Activated CD4-positive, alpha-beta T cell treated with anti-CD3 and anti-CD28 coated beads, Interleukin-10, Interleukin-2, amounts not matched to agents 100 ng/mL and 50 ng/mL, durations not matched to agents 16 hours and 8 hours (primary cell): Measurements from ENCODE around the gene GNG4.
"Not testable (repeated sequence)": the region's sequence is repeated elsewhere in the genome, so short reads cannot be mapped to it uniquely, and the experiment has no call there.

Source experiments
- DNase-seq: peaks from one replicate; pipeline ENCODE4 v3.0.0-alpha.2; 2020

The GNG4 gene

DNA sequence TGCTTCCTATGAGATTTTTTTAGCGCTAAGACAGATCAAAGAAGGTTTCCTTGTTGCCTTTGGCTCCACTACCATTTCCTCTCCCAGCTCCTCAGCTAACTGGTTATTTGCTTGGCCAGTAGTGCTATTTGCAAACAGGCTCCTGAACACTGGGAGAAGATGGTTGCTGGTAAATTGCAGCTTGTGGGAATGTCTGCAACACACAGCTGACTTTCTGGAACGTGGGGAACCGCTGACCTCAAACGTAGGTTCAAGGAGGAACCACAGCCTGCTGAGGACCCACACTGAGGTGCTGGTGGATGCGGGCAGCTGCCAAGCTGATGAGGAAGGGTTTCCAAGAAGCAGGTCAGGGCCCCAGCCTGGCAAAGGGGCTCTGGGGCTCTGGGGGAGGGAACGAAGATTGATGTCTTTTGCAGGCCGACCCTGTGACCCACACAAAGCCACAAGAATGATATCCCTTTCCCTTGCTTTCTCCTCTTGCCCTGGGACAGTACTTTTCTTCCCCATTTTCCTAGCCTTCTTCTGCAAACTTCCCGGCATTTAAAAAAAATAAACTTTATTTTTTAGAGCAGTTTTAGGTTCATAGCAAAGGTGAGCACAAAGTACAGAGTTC is 24.8 kb downstream of the GNG4 start:
- no peak for DNase-seq

DNA sequence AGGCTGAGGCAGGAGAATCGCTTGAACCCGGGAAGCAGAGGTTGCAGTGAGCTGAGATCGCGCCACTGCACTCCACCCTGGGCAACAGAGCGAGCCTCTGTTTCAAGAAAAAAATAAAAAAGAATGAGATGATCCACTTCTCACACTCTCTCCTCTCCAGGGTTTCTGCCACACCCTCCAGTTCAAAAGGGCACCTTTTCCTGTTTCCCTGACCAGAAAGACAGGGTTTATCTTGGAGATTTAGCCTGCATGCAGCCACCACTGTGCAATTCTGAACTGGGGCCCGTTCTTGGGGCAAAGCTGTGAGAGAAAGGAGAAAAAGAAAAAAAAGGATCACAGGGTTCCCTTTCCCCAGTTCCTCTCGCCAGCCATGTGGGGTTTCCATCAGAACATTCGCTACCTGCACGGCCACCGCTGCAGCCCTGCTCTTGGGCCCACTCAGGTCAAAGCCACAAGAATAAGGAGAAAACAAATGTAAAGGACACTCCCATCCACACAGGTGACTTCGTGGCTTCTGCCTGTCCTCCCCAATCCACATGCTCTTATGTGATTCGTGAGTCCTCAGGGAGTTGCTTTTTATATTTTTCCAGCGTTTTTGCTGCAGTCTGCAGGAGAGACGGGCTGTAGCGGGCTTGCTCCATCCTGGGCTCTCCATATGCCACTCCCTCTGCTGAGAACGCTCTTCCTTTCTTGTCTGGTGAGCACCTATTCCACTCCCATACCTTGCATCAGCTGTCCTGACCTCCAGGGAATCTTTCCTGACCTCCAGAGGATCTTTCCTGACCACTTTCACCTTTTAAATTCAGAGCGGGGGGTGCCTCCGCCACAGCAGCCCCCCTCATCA is 26.4 kb downstream of the GNG4 start:
- DNase-seq = no peak

DNA sequence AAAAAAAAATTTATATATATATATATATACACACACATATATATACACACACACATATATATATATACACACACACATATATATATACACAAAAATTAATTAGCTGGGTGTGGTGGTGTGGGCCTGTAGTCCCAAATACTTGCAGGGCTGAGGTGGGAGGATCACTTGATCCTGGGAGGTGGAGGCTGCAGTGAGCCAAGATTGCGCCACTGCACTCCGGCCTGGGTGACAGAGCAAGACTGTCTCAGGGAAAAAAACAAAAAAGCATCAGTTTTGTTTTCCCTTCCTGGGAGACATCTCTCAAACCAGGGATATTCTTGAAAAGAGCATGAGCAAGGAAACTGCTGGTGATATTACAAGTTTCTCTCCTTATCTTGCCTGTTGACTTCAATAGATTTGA is 30.4 kb downstream of the GNG4 start:
- DNase-seq = not testable (repeated sequence)

DNA sequence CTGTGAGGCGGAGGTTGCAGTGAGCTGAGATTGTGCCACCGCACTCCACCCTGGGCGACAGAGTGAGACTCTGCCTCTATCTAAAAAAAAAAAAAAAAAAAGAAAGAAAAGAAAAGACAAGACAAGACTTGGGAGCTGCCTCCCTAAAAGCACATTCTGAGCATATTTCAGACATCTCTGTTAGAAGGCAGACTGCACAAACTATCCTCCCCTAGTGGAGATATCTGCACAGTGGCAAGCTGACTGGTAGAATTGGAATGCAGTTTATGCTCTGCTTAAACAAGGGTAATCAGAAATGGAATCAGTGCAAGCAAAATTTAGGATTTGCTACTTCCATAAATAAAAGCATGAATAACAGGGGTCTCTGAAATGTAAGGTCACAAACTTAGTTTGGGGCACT is 31.8 kb downstream of the GNG4 start:
- no peak for DNase-seq

DNA sequence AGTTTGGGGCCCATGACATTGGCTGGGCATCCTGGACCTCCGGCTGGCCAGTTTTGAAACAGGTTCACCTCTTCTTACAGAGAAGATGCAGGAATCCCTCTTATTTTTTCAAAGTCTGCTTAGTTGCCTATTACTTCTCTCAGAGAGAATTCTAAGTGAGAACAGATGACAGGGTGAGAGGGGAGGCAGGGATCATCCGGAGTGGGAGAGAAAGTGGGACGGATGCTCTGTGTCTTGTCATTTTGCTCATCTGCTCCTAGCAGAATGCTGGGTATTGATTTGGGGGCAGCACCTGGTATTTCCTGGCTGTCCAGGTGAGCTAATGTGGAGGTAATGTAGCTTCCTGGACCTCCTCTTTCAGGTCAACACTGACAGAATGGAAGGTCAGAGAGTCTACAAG is 32.4 kb downstream of the GNG4 start:
- no peak for DNase-seq

DNA sequence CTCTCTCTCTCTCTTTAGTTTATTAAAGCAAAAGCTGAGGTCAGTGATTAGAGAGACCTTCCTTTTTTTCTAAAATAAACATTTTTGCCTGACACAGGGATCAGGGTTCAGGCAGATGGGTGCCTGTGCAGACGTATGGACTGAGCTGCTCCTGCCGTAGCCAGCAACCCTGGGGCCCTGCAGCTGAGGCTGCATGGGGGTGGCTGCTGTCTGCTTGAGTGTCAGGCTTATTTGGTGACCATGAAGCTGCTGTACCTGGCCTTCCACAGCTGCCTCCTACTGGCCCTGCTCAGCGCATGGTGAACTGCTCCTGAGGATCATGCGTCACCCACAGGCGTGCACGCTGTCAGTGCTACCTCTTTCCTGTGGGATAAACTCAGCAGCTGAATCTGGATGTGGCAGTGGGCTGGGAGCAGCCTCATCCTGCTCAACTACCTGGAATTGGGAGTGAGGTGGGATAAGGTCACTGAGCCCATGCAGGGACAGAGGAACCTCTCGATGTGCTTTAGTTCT is 35.1 kb downstream of the GNG4 start:
- no peak for DNase-seq

DNA sequence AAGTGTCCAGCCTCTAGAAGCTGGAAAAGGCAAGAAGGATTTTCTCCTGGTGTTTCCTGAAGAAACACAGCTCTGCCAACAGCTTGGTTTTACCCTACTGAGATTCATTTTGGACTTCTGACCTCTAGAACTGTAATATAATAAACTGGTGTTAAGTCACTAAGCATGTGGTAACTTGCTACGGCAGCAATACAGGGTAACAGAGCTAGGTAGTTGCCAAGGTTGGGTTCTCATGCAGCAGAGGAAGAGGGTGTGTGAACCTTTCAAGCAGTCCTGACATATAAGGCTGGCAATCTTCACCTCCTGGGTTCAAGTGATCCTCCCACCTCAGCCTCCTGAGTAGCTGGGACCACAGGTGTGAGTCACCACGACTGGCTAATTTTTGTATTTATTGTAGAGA is 36.0 kb downstream of the GNG4 start:
- DNase-seq = no peak

DNA sequence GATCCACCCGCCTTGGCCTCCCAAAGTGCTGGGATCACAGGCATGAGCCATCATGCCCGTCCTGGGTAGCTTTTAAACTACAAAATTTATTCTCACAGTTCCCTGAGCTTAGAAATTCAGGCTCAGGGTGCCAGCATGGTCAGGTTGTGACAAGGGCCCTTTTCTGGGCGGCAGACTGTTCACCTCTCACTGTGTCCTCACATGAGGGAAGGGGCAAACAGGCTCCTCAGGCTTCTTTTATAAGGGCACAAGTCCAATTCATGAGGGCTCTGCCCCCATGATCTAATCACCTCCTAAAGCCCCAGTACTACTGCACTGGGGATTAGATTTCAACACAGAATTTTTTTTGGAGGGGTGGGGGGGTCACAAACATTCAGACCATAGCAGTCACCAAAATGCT is 36.8 kb downstream of the GNG4 start:
- no peak for DNase-seq

DNA sequence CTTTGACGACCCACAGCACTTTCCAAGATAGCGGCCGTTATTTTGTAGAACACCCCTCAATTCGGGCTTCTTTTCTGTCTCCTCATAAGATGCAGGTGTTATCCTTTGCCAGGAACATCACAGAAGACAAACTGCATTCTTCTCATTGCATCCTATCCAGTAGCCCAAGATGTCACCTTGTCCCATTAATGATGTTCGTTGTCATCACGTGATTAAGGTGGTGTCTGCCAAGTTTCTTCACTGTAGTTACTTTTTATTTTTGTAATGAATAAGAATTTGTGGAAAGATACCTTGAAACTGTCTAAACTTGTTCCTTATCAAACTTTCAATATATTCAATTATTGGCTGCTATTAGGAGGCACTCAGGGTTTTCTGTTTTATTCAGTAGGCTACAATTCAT is 39.4 kb downstream of the GNG4 start:
- no peak for DNase-seq

DNA sequence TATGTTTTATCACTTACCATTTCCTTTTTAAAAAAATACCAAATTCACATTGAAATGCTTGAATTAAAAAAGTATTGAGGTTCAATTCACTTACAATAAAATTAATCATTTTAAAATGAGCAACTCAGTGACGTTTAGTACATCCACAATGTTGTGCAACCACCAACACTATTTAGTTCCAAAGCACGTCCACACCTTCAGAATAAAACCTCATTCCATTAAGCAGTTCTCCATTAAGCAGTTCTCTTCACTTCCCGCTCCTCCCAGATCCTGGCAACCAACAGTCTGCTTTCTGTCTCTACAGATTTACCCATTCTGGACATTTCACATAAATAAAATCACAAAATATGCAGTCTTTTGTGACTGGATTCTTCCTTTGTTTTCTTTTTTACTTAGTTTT is 41.3 kb downstream of the GNG4 start:
- no peak for DNase-seq

DNA sequence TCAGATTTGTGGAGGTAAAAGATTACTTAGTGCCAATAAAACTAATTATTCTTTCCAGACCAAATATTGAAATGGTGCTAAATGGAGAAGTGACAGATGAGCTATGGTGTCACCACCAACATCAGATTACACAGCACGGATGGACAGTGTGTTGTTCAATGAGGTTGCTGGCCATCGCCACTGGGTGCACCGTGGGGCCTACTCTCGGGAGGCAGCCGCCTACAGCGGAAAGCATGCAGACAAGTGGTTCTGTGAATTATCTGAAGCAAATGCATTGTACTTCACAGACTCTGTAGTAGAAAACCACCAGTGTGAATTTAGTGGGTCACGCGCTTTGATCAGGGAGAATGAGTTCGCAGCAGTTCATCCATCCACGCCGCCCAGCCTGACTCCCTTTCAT is 42.3 kb downstream of the GNG4 start:
- no peak for DNase-seq

DNA sequence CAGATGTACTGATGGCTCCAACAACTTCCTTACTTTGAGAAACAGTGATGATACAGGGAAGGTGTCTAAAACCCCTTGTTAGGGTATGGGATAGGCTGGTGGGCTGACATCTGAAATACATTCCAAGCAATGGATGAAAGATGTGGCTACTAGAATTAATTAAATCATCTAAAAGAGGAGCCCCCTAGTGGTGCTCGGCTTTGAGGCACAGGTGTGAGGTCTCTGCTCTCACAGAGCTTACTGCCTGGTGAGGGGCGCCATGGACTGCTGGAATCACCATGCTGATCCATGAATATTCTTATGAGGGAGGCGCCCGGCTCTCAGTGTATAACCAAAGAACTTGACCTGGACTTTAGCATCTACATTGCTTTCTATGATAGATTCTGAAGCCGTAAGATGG is 48.5 kb downstream of the GNG4 start:
- peak; percentile 24 for DNase-seq

DNA sequence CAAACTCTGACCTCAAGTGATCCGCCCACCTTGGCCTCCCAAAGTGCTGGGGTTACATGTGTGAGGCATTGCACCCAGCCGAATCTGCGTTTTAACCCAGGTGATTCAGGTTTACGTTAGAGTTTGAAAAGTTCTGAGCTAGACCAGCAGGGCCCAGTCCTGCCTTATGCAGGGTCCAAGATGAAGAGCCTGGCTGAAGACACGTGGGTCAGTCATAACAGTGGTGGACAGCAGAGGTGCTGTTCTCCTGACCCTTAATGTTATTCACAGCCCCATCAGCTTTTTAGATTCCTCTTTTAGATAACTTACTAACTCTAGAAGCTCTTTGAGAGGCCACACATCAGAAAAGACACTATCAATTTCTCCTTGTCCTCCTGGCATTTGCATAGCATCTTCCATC is 50.0 kb downstream of the GNG4 start:
- DNase-seq = no peak

DNA sequence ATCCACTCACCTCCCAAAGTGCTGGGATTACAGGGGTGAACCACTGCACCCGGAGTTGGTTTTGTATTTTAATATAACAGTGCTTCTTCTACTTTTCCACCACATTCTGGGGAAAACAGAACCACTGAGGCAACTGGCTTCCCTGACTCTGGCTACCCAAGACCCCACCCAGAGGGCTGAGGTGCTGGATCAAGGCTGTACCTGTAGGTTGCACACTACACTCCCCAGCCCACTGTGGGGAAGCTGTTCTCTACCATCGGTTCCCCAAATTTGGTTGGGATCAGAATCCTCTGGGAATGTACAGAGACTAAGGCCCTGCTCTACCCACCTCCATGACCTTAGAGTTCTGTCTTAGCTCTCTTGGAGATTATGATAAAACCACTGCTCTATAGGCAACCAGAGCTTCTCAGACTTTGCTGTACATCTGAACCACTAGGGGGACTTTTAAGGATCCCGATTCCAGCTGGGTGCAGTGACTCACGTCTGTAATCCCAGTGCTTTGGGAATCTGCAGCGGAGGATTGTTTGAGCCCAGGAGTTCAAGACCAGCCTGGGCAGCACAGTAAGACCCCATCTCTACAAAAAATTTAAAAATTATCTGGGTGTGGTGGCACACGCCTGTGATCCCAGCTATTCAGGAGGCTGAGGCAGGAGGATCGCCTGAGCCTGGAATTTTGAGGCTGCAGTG is 51.6 kb downstream of the GNG4 start:
- no peak for DNase-seq

DNA sequence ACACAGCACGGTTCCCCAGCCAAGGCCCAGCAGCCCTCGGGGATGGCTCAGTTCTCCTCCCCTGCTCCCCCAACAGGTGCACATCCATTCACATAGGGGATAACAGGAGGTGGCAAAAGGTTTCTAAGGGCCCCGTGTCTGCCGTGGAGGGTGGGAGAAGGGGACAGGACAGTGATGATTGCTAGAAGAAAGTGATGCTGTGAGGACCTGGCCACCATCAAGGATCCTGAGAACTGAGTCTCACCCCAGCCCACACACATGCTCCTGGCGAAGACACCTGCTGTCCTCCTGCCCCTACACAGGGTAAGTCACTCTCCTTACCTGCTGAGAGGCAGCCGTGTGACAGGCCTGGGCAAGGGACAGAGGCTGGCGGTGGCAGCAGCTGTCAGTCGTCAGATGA is 54.5 kb downstream of the GNG4 start:
- DNase-seq = no peak

DNA sequence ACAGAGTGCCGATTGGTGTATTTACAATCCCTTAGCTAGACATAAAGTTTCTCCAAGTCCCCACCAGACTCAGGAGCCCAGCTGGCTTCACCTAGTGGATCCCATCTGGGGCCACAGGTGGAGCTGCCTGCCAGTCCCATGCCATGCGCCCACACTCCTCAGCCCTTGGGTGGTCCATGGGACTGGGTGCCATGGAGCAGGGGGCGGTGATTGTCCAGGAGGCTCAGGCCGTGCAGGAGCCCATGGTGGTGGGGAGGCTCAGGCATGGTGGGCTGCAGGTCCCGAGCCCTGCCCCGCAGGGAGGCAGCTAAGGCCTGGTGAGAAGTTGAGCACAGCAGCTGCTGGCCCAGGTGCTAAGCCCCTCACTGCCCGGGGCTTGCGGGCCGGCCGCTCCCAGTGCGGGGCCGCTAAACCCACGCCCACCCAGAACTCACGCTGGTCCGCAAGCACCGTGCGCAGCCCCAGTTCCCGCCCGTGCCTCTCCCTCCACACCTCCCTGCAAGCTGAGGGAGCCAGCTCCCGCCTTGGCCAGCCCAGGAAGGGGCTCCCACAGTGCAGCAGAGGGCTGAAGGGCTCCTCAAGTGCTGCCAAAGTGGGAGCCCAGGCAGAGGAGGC is 55.2 kb downstream of the GNG4 start:
- not testable (repeated sequence) for DNase-seq

DNA sequence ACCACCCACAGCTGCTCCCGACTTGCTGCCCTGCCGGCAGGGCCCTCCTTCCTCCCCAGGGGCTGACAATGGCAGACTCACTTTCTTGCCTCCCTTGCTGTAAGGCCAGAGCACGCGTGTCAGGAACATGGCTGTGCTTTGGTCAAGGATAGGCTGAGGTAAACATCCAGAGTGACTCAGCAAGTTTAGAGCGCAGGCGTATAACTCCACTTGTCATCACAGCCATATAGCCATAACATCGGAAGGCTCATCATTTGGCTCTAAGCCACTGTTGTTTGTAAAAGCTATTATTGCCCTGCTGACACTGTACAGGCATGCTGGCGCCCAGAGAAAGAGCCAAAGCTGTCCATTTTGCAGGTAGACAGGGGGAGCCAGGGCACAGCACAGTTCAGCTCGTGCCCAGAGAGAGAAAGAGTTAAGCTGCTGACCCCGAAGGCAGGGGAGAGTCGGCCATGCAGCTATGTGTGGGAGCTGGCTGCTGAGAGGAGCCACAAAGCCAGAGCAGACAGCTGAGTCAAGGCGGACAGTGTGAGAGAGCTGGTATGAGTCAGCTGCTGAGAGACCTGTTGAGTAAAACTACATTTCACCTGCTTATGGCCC is 60.6 kb downstream of the GNG4 start:
- no peak for DNase-seq

DNA sequence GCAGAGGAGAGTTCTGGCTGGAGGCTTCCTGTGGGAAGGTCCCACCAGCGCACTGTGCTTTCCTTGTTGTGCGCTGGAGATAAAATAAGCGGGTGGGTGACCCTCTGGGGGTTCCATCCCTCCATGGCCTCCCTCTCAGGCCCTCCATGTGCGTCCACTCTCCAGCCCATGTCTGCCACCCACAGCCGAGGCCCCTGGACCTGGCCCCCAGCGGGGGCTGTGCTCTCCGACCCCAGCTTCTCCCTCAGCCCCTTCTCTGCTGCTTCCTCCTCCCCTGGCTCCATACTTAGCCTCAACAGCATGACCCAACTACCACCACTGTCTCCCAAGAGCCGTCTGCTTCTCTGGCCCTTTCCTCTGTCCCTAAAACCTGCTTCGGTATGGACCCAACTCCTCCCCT is 61.4 kb downstream of the GNG4 start:
- no peak for DNase-seq

DNA sequence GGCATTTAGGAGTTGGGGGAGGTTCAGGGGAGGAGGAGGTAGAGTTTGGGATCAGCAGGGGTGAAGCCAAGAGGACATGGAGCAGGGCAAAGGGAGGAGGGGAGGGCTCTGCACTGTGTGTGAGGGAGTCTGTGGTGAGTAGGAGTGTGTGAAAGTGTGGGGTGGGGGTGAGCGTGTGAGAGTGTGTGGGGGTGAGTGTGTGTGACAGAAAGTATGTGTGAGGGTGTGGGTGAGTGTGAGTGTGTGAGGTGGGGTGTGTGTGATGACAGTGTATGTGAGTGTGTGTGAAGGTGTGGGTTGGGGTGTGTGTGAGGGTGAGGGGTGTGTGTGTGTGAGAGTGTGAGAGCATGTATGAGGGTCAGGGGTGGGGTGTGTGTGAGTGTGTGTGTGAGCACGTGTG is 62.6 kb downstream of the GNG4 start:
- DNase-seq = no peak

DNA sequence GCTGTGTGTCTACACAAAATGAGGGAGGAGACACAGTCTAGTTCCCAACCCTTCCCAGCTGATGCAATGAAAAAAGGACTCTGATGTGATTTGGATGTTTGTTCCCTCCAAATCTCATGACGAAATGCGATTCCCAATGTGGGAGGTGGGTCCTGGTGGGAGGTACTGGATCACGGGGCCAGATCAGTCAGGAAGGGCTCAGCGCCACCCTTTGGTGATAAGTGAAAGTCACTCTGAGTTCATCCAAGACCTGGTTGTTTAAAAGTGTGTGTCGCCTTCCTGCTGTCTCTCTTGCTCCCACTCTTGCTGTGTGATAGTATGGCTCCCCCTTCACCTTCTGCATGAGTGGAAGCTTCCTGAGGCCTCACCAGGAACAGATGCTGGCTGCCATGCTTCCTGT is 63.2 kb downstream of the GNG4 start:
- no peak for DNase-seq

DNA sequence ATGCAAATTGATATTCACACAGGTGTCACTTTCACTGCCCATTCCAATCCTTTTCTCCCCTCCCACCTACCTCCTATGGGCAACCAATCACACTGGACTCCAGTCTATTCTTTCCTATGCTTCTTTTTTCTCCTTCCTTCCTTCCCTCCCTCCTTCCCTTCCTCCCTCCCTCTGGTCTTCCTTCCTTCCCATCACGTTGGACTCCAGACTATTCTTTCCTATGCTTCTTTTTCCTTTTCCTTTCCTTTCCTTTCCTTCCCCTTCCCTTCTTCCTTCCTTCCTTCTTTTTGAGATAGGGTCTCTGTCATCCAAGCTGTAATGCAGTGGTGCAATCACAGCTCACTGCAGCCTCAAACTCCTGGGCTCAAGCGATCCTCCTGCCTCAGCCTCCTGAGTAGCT is 64.6 kb downstream of the GNG4 start:
- DNase-seq = no peak

DNA sequence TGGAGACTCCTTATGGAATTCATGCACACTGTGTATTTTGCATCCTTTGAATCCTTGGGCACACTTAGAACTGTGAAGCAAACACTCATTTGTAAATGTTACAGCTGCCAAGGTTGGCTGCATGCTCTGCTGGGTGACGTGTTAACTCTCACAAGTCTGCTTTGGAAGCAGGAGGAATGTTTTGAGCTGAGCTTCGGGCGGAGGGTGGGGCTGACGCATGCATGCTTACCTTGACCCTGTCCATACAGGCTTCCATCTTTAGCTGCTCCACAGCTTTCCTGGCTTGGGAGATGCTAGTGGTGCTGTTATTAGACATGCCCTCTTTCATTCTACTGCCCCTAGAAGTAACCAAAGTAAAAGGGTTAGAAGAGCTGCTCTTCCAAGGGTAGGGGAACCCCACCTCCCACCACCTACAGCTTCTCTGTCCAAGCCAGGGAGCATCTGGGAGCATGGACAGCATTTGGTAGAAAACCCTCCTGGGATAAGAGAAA is 66.0 kb downstream of the GNG4 start:
- no peak for DNase-seq

DNA sequence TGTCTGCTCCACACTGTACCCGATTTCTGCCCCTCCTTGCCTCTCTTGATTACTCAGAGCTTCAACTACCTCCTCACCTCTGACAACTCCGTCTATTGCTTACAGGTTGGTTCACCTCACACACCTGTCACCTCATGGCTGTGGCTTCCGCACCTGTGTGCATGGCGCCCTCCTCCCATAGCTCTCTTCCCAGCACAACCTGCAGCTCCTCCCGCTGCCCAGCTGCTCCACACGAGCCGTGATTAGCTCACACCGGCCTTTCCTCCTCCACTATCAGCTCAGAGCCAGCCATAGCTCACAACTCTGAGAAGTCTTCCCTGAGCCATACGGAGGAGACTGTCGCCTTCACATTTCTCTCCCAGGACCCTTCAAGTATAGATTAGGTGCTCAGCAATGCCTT is 67.5 kb downstream of the GNG4 start:
- no peak for DNase-seq
